Measurements from ENCODE around the gene TESK1.

The TESK1 gene

GRCh38 chr9:35604578-35605350 is at the start of gene TESK1:
Gene TESK1 (plus strand): TSS chr9:35605262. CDS start chr9:35605620, 358 bp downstream.
- peak; percentile 84 for DNase-seq (ENCODE audit: low spot score)

GRCh38 chr9:35555881-35556280 is 49.2 kb upstream of the TESK1 start:
- no peak for DNase-seq (ENCODE audit: low spot score)

GRCh38 chr9:35556776-35557175 is 48.3 kb upstream of the TESK1 start:
- DNase-seq (ENCODE audit: low spot score), result no peak

- DNase-seq (ENCODE audit: low spot score), result no peak
Measured at GRCh38 chr9:35557320-35557719, 47.7 kb upstream of the TESK1 start.

- DNase-seq (ENCODE audit: low spot score), result no peak
Measured at GRCh38 chr9:35558185-35558584, 46.9 kb upstream of the TESK1 start.

GRCh38 chr9:35559792-35560530 is 45.1 kb upstream of the TESK1 start:
- DNase-seq (ENCODE audit: low spot score), result no peak

- no peak for DNase-seq (ENCODE audit: low spot score)
Measured at GRCh38 chr9:35560625-35561337, 44.3 kb upstream of the TESK1 start.

- no peak for DNase-seq (ENCODE audit: low spot score)
Measured at GRCh38 chr9:35561468-35562261, 43.4 kb upstream of the TESK1 start.

- DNase-seq (ENCODE audit: low spot score), result no peak
Measured at GRCh38 chr9:35562895-35563780, 41.9 kb upstream of the TESK1 start.

- no peak for DNase-seq (ENCODE audit: low spot score)
Measured at GRCh38 chr9:35563791-35564197, 41.3 kb upstream of the TESK1 start.

GRCh38 chr9:35564658-35565061 is 40.4 kb upstream of the TESK1 start:
- no peak for DNase-seq (ENCODE audit: low spot score)

GRCh38 chr9:35566417-35566816 is 38.6 kb upstream of the TESK1 start:
- no peak for DNase-seq (ENCODE audit: low spot score)

GRCh38 chr9:35568196-35568595 is 36.9 kb upstream of the TESK1 start:
- no peak for DNase-seq (ENCODE audit: low spot score)

- DNase-seq (ENCODE audit: low spot score), result no peak
Measured at GRCh38 chr9:35569206-35569605, 35.9 kb upstream of the TESK1 start.

- peak; percentile 75 for DNase-seq (ENCODE audit: low spot score)
Measured at GRCh38 chr9:35570709-35571504, 34.2 kb upstream of the TESK1 start.

- no peak for DNase-seq (ENCODE audit: low spot score)
Measured at GRCh38 chr9:35574578-35575122, 30.4 kb upstream of the TESK1 start.

GRCh38 chr9:35575478-35575877 is 29.6 kb upstream of the TESK1 start:
- DNase-seq (ENCODE audit: low spot score), result no peak

- DNase-seq (ENCODE audit: low spot score), result no peak
Measured at GRCh38 chr9:35577486-35577885, 27.6 kb upstream of the TESK1 start.

- DNase-seq (ENCODE audit: low spot score), result peak; percentile 54
Measured at GRCh38 chr9:35579130-35579529, 25.9 kb upstream of the TESK1 start.
